Activated T-cell treated with anti-CD3 and anti-CD28 coated beads, Interleukin-2, amount 50 U/mL, for 48 hours (primary cell): ENCODE results near the gene SPIB.
"Not testable (repeated sequence)": the region's sequence is repeated elsewhere in the genome, so short reads cannot be mapped to it uniquely, and the experiment has no call there.

Experiments used
- DNase-seq, 2 experiments: peaks; one replicate each; pipeline ENCODE4 v3.0.0-alpha.2; 2020

SPIB gene

GRCh38 chr19:50447750-50448149, 29.0 kb downstream of the SPIB start:
- no peak for DNase-seq

DNA sequence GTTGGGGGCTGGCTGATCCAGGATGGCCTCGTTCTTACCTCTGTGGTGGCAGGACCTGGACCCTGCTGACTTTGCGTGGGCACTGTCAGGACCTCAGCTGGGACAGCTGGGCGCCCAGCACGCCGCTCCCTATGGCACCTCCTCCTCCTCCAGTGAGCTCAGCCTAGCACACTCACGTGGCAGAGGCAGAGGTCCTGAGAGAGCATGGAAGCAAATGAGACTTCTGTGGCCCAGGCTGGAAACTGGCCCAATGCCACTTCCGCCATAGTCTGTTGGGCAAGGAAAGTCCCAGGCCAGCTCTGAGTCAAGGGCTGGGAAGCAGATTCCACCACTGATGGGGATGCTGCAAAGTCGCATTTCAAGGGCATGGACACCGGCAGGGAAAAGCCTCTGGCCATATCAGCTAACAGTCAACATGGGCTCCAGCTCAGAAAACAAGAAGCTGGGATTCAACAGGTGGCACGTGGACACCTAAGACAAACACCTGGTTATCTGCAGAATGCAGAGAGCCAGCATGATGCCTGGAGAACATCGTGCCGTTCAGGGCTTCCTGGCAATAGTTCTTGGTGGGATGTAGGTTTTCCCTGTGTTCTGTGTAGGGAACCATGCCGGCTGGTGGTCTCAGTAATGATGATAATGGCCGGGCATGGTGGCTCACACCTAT, 30.6 kb downstream of the SPIB start:
- no peak for DNase-seq

- no peak for DNase-seq
These were observed 31.9 kb downstream of the SPIB start for GRCh38 chr19:50450369-50451222.

DNA sequence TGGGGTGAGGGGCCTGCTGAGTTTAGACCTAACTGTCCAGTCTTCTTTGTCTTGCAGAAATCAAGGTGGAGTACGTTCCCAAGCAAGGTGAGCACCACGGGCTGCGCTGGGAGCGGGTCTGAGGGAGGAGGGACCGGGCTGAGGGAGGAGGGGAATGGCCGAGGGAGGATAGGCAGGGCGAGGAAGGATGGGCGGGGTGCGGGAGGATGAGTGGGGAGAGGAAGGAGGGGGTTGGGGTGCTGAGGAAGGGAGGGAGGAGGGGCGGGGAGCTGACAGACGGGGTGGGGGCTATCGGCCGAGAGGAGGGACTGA, 32.4 kb downstream of the SPIB start:
- no peak for DNase-seq

DNA sequence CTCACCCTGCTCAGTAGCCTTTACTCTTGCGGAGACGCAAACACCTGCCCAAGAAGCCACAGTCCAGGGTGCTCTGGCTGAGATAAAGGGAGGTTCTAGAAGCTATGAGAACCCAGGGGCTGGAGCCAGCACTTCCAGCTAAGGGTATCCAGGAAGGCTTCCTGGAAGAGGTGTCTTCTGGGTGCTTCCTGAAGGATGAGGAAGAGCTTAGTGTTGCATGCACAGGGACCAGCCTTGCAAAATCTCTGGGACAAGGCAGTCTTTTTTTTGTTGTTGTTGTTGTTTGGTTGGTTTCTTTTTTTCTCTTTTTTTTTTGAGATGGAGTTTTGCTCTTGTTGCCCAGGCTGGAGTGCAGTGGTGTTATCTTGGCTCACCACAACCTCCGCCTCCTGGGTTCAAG, 34.5 kb downstream of the SPIB start:
- no peak for DNase-seq

- DNase-seq: no peak
These were observed 37.3 kb downstream of the SPIB start for GRCh38 chr19:50455992-50456391.

DNA sequence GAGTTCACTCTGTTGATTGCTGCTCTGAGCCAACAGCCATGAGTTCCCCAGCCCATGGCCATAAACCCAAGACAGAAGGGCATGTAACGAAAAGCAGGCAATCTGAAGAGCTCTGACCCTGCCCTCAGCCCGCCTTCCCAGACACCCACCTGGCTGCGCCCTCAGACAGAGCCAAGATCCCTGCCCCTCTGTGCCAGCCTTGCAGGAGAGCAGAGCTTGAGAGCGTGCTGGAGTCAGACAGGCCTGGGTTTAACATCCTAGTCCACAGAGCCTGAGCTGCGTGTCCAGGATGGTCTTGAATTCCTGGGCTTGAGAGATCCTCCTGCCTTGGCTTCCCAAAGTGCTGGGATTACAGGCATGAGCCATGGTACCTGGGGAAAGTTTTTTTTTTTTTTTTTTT, 38.6 kb downstream of the SPIB start:
- DNase-seq: no peak

DNA sequence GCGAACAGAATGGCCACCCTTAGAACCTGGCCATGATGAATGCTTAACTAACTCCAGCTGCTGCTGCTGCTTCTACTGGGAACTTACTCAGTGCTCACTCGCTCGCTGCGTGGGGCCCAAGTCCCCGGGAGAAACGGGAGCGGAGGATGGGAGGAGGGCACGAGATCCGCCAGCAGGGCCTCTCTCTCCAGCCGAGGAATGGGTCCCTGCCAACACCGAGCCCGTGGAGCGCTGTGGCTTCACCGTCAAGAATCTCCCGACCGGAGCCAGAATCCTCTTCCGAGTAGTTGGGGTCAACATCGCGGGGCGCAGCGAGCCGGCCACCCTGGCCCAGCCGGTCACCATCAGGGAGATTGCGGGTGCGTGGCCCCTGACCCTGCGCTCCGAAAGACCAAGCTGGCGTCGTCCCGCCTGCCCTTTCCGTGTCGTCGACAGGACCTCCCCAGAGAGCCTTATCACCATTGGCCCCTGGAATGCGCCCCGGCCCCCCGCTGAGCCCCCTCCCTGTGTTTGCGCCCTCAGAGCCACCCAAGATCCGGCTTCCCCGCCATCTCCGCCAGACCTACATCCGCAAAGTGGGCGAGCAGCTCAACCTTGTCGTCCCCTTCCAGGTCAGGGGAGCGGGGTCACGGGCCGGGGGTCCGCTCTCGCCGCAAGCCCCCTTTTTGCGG, 39.8 kb downstream of the SPIB start:
- no peak for DNase-seq

DNA sequence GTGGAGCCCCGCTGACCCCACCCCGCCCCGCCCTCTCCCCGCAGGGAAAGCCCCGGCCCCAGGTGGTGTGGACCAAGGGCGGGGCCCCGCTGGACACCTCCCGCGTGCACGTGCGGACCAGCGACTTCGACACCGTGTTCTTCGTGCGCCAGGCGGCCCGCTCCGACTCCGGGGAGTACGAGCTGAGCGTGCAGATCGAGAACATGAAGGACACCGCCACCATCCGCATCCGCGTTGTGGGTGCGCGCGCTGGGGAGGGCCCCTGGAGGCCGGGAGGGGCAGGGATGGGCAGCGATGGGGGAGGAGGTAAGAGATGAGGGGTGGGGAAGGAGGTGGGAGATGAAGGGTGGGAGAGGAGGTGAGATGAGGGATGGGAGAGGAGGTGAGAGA, 40.3 kb downstream of the SPIB start:
- no peak for DNase-seq

DNA sequence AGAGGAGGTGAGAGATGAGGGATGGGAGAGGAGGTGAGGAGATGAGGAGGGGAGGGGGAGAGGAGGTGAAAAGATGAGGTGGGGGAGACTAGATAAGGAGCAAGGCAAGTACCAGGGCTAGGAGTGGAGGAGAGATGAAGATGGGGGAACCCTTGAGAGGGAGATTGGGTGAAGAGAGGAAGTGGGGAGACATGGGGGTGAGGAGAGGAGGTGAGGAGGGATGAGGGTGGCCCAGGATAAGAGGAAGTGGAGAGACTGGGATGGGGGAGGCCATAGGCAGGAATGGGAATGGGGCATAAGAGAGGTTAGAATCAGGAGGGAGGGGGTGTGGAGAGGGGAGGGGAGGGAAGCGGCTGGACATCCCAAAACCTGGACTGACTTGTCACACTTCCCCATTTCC, 40.9 kb downstream of the SPIB start:
- DNase-seq: no peak

- DNase-seq: peak; percentile 30 to 42
These were observed 41.5 kb downstream of the SPIB start for GRCh38 chr19:50460161-50460765.

- DNase-seq: peak; percentile 81 to 82
These were observed 42.5 kb downstream of the SPIB start for GRCh38 chr19:50461066-50461875.

DNA sequence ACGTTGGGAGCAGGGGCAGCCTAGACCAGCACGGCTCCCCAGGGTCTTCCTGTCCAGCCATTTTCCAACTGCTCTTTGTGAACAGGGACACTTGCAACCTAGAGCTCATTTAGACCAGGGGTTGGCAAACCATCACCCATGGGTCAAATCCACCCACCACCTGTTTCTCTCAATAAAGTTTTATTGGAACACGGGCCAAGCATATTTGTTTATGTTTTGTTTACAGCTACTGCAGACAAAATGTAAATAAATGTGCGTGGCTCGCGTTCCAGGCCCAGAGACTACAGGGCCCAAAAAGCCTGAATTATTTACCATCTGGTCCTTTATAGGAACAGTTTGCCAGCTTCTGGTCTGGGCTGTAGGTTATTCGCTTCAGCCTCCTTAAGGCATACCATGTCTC, 44.2 kb downstream of the SPIB start:
- DNase-seq: no peak

- DNase-seq: no peak
These were observed 45.6 kb downstream of the SPIB start for GRCh38 chr19:50464348-50464747.

DNA sequence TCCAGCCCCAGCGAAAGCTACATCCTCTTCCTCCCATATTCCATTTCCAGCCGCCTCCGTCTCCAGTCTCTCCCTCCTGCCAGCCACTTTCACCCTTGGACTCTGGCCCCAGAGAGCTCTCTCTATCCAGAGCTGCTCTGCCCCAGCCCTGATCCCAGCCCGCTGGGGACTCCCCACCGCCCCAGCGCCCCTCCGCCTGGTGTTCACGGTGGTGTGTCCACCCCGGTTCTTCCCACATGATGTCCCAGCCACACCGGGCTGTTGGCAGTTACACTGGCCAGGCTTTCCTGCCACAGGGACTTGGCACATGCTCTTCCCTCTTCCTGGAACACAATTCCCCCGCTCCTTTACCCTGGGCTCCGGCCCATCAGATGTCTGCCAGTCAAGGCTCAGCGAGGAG, 46.3 kb downstream of the SPIB start:
- no peak for DNase-seq

DNA sequence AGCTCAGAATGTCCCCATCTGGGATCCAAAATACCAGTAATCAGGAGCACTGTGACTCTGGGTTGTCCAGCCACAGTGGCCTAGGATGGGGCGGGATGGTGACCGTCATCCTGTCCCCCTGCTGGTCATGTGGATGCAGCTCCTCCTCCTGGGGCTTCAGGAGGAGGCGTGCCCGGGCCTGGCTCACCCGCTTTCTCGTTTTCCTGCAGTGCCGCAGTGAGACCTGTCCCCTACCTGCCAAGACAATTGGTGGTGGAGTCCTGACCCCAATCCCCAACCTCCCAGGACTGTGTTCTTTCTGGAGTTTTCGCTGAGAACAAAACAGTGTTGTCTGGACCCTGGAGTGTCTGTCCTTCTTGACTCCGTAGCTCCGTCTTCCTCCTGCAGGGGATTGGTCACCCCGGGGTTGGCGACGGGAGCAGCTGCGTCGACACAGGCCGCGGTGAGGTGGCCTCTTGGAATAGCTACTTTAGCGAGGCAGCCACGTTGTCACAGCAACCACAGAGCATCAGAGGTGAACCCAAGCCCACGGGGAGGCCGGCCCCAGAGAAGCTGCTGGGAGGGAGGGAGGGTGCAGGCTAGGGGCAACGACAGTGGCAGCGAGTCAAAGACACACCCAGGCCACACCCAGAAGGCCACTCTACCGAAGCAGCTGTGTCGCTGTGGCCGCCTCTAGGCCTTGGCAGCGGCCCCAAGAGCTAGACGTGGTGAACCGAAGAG, 47.4 kb downstream of the SPIB start:
- no peak for DNase-seq

DNA sequence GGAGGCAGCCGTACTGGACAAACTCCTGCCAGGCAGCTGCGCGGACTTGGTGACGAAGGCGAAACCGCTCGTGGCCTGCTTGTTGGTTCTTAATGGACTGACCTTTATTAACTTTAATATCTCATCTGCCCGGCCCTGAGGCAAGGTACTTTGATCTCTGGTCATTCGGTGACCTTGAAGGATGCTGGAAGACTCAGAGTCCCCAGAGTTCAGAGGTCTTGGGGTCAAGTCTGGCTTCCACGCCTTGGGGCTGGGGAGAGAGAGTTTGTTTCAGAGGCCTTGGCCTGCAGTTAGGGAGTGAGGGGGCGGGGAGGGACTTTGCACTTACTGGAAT, 47.9 kb downstream of the SPIB start:
- no peak for DNase-seq

DNA sequence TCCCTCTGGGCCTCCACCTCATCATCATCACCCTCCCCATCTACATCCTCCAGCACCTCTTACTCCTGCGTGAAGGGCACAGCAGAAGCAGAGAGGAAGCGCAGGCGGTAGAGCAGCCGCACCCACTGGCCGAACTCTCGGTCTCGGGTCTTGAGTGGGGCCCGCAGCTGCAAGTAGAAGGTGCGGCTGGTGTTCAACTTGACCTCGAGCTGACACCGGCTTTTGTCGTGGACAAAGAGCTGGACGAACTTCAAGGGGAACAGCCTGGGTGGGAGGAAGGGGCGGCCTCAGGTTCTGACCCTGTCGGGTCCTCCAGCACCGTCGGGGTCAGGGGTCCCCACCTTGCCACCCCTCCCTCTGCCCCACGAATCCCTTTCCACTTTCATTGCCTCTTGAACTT, 48.8 kb downstream of the SPIB start:
- no peak for DNase-seq

DNA sequence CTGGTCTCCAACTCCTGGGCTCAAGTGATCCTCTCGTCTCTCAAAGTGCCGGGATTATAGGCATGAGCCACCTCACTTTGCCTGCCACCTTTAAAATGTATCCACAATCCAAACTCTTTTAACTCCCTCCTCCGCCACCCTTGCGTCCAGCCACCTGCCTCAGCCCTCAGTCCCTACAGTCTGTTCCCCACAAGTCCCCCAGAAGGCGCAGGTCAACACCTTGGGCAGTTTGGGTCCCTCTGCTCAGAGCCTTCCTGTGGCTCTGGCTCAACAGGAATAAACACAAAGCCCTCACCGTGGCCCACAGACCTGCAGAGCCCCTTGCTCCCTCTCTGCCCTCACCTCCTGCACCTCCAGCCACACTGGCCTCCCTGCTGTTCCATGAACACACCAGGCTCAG, 50.1 kb downstream of the SPIB start:
- DNase-seq: no peak

DNA sequence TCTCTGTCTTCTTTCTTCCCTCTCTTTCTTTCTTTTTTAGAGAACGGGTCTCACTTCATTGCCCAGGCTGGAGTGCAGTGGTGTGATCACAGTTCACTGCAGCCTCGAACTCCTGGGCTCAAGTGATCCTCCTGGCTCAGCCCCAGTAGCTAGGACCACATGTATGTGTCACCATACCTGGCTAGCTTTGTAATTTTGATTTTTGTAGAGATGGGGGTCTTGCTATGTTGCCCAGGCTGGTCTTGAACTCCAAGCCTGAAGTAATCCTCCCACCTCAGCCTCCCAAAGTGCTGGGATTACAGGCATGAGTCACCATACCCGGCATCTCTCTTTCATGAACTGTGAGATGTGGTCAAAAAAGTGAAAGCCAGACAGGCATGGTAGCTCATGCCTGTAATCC, 54.6 kb downstream of the SPIB start:
- DNase-seq: not testable (repeated sequence)

DNA sequence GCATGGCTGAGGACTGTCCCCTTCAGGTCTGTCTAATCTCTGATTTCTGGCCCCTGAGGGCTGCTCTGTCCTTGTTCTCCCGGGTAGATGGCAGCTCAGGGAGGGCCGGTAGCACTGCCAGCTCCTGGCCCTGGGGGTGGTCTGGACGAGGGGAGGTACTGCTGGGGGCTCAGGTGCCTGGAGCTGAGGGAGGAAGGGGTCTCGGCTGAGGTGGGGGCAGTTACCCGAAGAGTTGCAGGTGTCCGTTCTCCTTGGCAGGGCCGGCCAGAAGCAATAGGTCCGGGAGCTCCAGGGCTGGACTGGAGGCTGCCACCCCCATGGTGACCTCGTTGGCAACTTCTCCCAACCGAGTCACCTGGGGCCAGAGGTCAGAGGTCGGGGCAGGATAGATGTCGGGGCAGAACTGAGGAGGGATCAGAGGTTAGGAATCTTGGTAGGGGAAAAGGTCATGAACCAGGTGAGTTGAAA, 56.4 kb downstream of the SPIB start:
- DNase-seq: no peak

GRCh38 chr19:50475736-50476223, 57.0 kb downstream of the SPIB start:
- DNase-seq: no peak
